ENCODE results near the gene RABGAP1L.

- TF ChIP-seq POLR2A (IDR thresholded peaks at IDR 0.05; ENCODE audit: low read length) (no peak), GATA1 (IDR thresholded peaks at IDR 0.05; ENCODE audit: low read depth, low read length) (no peak)
Observed at GRCh38 chr1:174809755-174810280, 650.5 kb downstream of the RABGAP1L start.

Data from erythroblast (primary cell).